WI38 (cell line): ENCODE results near the gene MVK.

Experiments used
- H3K4me3 ChIP-seq: 2 replicates; pipeline ENCODE4 v1.5.1; 2011; ENCODE audit warnings: low read depth, mild to moderate bottlenecking, control low read depth, low read length
- TF ChIP-seq, protein P1 (sequence below): IDR thresholded peaks from 2 replicates; pipeline ENCODE4 v1.5.1; 2012; ENCODE audit warnings: low read depth, mild to moderate bottlenecking, control low read depth, low read length

The MVK gene

GRCh38 chr12:109539508-109539907 lies 34.1 kb upstream of the MVK start:
- TF ChIP-seq, protein P1, sequence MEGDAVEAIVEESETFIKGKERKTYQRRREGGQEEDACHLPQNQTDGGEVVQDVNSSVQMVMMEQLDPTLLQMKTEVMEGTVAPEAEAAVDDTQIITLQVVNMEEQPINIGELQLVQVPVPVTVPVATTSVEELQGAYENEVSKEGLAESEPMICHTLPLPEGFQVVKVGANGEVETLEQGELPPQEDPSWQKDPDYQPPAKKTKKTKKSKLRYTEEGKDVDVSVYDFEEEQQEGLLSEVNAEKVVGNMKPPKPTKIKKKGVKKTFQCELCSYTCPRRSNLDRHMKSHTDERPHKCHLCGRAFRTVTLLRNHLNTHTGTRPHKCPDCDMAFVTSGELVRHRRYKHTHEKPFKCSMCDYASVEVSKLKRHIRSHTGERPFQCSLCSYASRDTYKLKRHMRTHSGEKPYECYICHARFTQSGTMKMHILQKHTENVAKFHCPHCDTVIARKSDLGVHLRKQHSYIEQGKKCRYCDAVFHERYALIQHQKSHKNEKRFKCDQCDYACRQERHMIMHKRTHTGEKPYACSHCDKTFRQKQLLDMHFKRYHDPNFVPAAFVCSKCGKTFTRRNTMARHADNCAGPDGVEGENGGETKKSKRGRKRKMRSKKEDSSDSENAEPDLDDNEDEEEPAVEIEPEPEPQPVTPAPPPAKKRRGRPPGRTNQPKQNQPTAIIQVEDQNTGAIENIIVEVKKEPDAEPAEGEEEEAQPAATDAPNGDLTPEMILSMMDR = no peak

GRCh38 chr12:109540526-109541412 lies 32.8 kb upstream of the MVK start:
- TF ChIP-seq, protein P1 = no peak
- H3K4me3 ChIP-seq = no peak overlapping the region

More at GRCh38 chr12:109539508-109539907, 34.1 kb upstream of the MVK start:
- no peak overlapping the region for H3K4me3 ChIP-seq

DNA sequence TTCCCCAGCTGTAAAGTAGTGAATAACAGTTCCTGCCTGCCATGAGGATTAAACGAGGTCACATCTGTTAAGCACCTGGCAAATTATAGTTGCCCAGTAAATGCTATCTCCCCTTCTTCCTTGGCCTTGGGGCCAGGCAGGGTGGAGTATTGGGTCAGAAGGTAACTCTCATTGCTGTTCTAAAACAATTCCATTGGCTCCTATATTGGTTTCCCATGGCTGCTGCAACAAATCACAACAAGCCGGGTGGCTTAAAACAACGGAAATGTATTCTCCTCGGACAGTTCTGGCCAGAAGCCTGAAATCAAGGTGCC lies 32.2 kb upstream of the MVK start:
- TF ChIP-seq, protein P1 = no peak
- H3K4me3 ChIP-seq = no peak overlapping the region

DNA sequence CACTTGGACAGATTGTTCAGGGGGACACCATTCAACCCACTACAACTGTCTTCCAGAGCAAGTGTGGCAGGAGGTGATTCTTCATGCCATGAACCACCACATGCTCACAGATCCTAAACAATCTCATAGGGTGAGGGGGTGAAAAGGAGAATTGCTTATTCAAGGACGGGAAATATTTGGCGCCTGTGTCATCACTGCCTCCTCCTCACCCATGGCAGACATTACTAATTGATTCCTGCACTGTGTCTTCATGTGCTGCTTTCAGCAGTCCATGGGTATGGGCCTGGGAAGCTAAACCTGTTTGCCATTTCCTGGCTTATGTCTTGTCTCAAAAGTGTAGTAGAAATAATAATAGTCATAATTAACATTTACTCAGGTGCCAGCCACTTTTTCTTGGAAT lies 31.6 kb upstream of the MVK start:
- no peak overlapping the region for H3K4me3 ChIP-seq
- TF ChIP-seq, protein P1 = no peak

- TF ChIP-seq, protein P1 = no peak
- H3K4me3 ChIP-seq = no peak overlapping the region
Observed at GRCh38 chr12:109542876-109543275, 30.7 kb upstream of the MVK start.

DNA sequence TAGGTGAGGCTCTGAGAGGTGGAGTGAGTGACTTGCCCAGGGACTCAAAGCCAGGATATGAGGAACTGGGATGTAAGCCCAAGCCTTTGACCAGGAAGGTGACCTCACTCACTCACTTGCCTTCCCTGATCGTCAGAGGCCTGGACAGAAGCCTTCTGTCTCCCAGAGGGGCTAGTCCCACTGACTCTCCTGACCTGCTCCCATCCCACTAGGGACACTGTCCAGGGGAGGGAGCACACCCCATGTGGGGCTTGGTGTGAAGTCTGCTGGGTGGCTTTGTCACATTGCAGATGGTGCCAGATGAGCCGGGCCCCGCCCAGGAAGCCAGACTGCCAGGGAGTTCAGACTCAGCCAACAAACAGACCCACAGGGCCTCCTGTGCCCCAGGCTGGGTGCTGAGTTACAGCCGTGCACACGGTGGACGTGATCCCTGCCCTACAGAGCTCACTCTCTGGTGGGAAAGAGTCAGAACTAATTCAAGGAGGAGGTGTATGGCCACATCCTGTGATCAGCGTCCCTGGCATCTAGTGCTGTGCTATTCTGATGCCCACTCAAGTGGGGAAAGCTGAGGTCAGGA lies 28.6 kb upstream of the MVK start:
- TF ChIP-seq, protein P1 = no peak
- H3K4me3 ChIP-seq = no peak overlapping the region

DNA sequence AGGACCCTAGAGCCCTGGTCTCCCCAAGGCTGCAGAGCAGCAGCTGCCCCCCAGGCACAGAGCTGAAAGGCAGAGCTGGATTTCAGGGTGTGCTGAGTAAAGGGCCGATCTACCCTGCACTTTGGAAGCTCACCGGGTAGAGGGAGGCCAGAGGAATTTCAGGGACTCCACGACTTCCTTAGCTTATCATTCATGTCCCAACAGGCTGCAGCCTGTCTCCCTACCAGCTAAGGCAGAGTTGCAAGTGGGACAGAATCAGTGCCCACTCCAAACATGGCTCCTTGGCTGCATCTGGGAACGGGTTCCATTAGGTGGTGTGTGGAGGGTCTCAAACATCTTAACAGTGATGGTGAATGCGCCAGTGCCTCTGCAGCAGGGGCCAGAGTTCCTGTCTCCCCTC lies 27.8 kb upstream of the MVK start:
- H3K4me3 ChIP-seq = no peak overlapping the region
- TF ChIP-seq, protein P1 = no peak
